DND-41 (cell line): ENCODE results near the gene C19orf73.
A peak's percentile ranks its signal among the peaks of the same experiment; 100 is the strongest.

Source experiments
- ATAC-seq: fragments of 200-7000 bp; cut with Tn5 transposase; 3 replicates; pipeline ENCODE4 v1.9.1; 2021; ENCODE audit warnings: low read depth; ENCODE audit not compliant: insufficient read depth
- DNase-seq: peaks from one replicate; pipeline ENCODE4 v3.0.0-alpha.2; 2020
- H2AFZ ChIP-seq: 2 replicates; pipeline ENCODE4 v1.6.0; 2012; ENCODE audit warnings: low read depth, low read length
- H3K27ac ChIP-seq: 2 replicates; pipeline ENCODE4 v1.5.1; 2012; ENCODE audit warnings: low read length, inconsistent platforms
- H3K27me3 ChIP-seq: fragments of 200-600 bp; sonication (generic); 2 replicates; pipeline ENCODE4 v1.6.0; 2012; ENCODE audit warnings: low read length, mild to moderate bottlenecking, inconsistent platforms; ENCODE audit not compliant: insufficient read depth, poor library complexity
- H3K36me3 ChIP-seq: 2 replicates; pipeline ENCODE4 v1.5.1; 2012; ENCODE audit warnings: low read length, inconsistent platforms; ENCODE audit not compliant: insufficient read depth
- H3K4me1 ChIP-seq: 2 replicates; pipeline ENCODE4 v1.5.1; 2012; ENCODE audit warnings: mild to moderate bottlenecking, low read length; ENCODE audit not compliant: insufficient read depth
- H3K4me2 ChIP-seq: 2 replicates; pipeline ENCODE4 v1.6.0; 2012; ENCODE audit warnings: mild to moderate bottlenecking, moderate library complexity, low read length, inconsistent platforms; ENCODE audit not compliant: insufficient read depth
- H3K4me3 ChIP-seq, 2 experiments: fragments of 200-600 bp in 1 of 2; shearing (Covaris generic) in 1 of 2; 2 replicates each; pipeline ENCODE4 v1.5.1; 2012 to 2016; ENCODE audit warnings: inconsistent platforms in 2 of 2, low read length in 2 of 2, mild to moderate bottlenecking in 2 of 2, low read depth in 1 of 2, moderate library complexity in 1 of 2
- H3K79me2 ChIP-seq: 2 replicates; pipeline ENCODE4 v1.6.0; 2012; ENCODE audit warnings: low read length, inconsistent platforms; ENCODE audit not compliant: insufficient read depth
- H3K9ac ChIP-seq: 2 replicates; pipeline ENCODE4 v1.6.0; 2012; ENCODE audit warnings: low read depth, mild to moderate bottlenecking, inconsistent platforms, low read length, moderate library complexity
- H3K9me3 ChIP-seq: 2 replicates; pipeline ENCODE4 v1.5.1; 2012; ENCODE audit warnings: low read length, moderate library complexity, mild to moderate bottlenecking, inconsistent platforms; ENCODE audit not compliant: insufficient read depth, severe bottlenecking
- H4K20me1 ChIP-seq: 2 replicates; pipeline ENCODE4 v1.6.0; 2012; ENCODE audit warnings: low read length; ENCODE audit not compliant: insufficient read depth
- CTCF ChIP-seq: IDR thresholded peaks from 2 replicates; pipeline ENCODE4 v1.5.1; 2012; ENCODE audit warnings: borderline replicate concordance, low read length, moderate library complexity, mild to moderate bottlenecking; ENCODE audit not compliant: poor library complexity, severe bottlenecking; ENCODE audit errors: extremely low read depth
- EZH2 ChIP-seq: IDR thresholded peaks from 3 replicates; pipeline ENCODE4 v1.6.1; 2012; ENCODE audit warnings: borderline replicate concordance, low read depth, mild to moderate bottlenecking, moderate library complexity, low read length, inconsistent platforms; ENCODE audit not compliant: severe bottlenecking

Gene C19orf73

GRCh38 chr19:49085020-49085867, 33.7 kb downstream of the C19orf73 start, which contains the start of gene SNRNP70:
SNRNP70 (plus strand) TSS chr19:49085451; CDS start chr19:49086415, 964 bp downstream.
- Histone ChIP-seq H3K27me3 (no peaks in the 10 kb centered on the region), H3K4me2 (peak within 1 kb of the TSS; percentile 96), H3K36me3 (peaks cover 40% of the 10 kb centered on the region), H3K9ac (peak within 1 kb of the TSS; percentile 82), H3K4me3 (peak within 1 kb of the TSS; percentile 53 to 76), H3K9me3 (no peaks in the 10 kb centered on the region), H3K79me2 (peaks cover 51% of the 10 kb centered on the region), H3K27ac (peak within 1 kb of the TSS; percentile 78), H4K20me1 (peaks cover 41% of the 10 kb centered on the region), H2AFZ (peak within 1 kb of the TSS; percentile 73), H3K4me1 (peaks cover 36% of the 10 kb centered on the region)
- DNase-seq, result peak; percentile 100
- no peak for TF ChIP-seq EZH2
- TF ChIP-seq CTCF, result no peak
- peak; percentile 91 for ATAC-seq

- Histone ChIP-seq H3K4me1 (peaks cover 36% of the 10 kb centered on the region), H3K27ac (peak overlapping the region; percentile 78), H3K27me3 (no peaks in the 10 kb centered on the region), H3K4me3 (peak overlapping the region; percentile 1 to 76; a peak in 3 of 4 replicates), H3K36me3 (peaks cover 32% of the 10 kb centered on the region), H3K79me2 (peaks cover 44% of the 10 kb centered on the region), H3K4me2 (peak overlapping the region; percentile 66), H4K20me1 (peaks cover 35% of the 10 kb centered on the region), H3K9me3 (no peaks in the 10 kb centered on the region), H3K9ac (peak overlapping the region; percentile 82), H2AFZ (peak overlapping the region; percentile 71)
- TF ChIP-seq EZH2 (no peak), CTCF (no peak)
- no peak for DNase-seq
- no peak for ATAC-seq
These were observed 34.5 kb downstream of the C19orf73 start for GRCh38 chr19:49084206-49085019.

GRCh38 chr19:49081273-49081672, 37.7 kb downstream of the C19orf73 start:
- H3K27ac ChIP-seq, result no peak overlapping the region
- TF ChIP-seq CTCF, result no peak
- TF ChIP-seq EZH2, result no peak
- no peaks in the 10 kb centered on the region for H3K9me3 ChIP-seq
- no peak overlapping the region for H3K4me2 ChIP-seq
- H3K79me2 ChIP-seq, result peaks cover 14% of the 10 kb centered on the region
- H4K20me1 ChIP-seq, result peaks cover 7% of the 10 kb centered on the region
- H3K36me3 ChIP-seq, result peaks cover 4% of the 10 kb centered on the region
- DNase-seq (no peak), ATAC-seq (no peak)
- no peak overlapping the region for H3K4me3 ChIP-seq
- H3K27me3 ChIP-seq, result no peaks in the 10 kb centered on the region
- peaks cover 11% of the 10 kb centered on the region for H3K4me1 ChIP-seq
- H2AFZ ChIP-seq, result 0 out of 2 replicates have a peak overlapping the region, but pooled peaks have one; percentile 31
- H3K9ac ChIP-seq, result no peak overlapping the region
